K562 (cell line): ENCODE results near the gene CREB5. TPM values are rescaled to one million over a fixed set of nuclear protein-coding genes. Genes with fewer than 3 reads are reported as not detected.

Experiments
- ATAC-seq: fragments of 200-7000 bp; cut with Tn5 transposase; 3 replicates; pipeline ENCODE4 v1.9.1; 2020; ENCODE audit warnings: moderate library complexity
- BruUV-seq: library from RNA; stranded (reverse); fragments of 400-500 nt; replicated peaks from 2 replicates; lab custom pipeline; 2021; lab: Mats Ljungman, UMichigan
- CTCF ChIA-PET: fragments of 300-600 bp; formaldehyde crosslinking; extraction: SDS; loops from one replicate; lab custom pipeline; 2021; ENCODE audit warnings: low intra/inter-chr PET ratio; lab: Yijun Ruan, JAX
- POLR2A ChIA-PET: fragments of 300-600, 350-650 bp; sonication (Branson Sonifier 250); formaldehyde crosslinking; extraction: SDS; loops from one replicate; lab custom pipeline; 2021; ENCODE audit warnings: antibody characterized with exemption, inconsistent platforms; lab: Yijun Ruan, JAX
- DNase-seq, 4 experiments: peaks; one replicate each; pipeline versions ENCODE4 v3.0.0 to v3.0.0-alpha.2; 2011 to 2018; ENCODE audit warnings: low spot score in 3 of 4, mixed read lengths in 3 of 4; ENCODE audit errors: extremely low read depth in 1 of 4
- FAIRE-seq: peaks from 2 replicates; lab custom pipeline; 2011; peaks lifted over from hg19 to GRCh38; lab: Jason Lieb, UNC
- H2AFZ ChIP-seq: 2 replicates; pipeline ENCODE4 v1.6.0; 2011; ENCODE audit warnings: low read depth, low read length, control low read depth, inconsistent platforms
- H3K27ac ChIP-seq: fragments of 200-600 bp; 3 replicates; pipeline ENCODE4 v1.8.0; 2011; ENCODE audit warnings: low read depth, mild to moderate bottlenecking, control low read depth, inconsistent platforms, low read length, moderate library complexity, mixed read lengths; ENCODE audit errors: extremely low read depth
- H3K27me3 ChIP-seq, 2 experiments: fragments of 300-600 bp in 1 of 2; 2 replicates in 1 of 2; 3 replicates in 1 of 2; pipeline versions ENCODE4 v1.6.0 to v1.8.0; 2011; ENCODE audit warnings: inconsistent platforms in 2 of 2, low read length in 2 of 2, mild to moderate bottlenecking in 1 of 2, mixed read lengths in 1 of 2, moderate library complexity in 1 of 2; ENCODE audit not compliant: control insufficient read depth in 2 of 2, insufficient read depth in 2 of 2
- H3K36me3 ChIP-seq: fragments of 300-600 bp; 3 replicates; pipeline ENCODE4 v1.8.0; 2011; ENCODE audit warnings: mild to moderate bottlenecking, low read length, inconsistent platforms; ENCODE audit not compliant: control insufficient read depth, insufficient read depth
- H3K4me1 ChIP-seq, 2 experiments: fragments of 200-600 bp in 1 of 2; replicated peaks in 1 of 2; 2 replicates in 1 of 2; 3 replicates in 1 of 2; pipeline versions ENCODE4 v1.5.1 to v1.8.0; 2011; ENCODE audit warnings: inconsistent platforms in 2 of 2, low read length in 2 of 2, mild to moderate bottlenecking in 1 of 2, mixed read lengths in 1 of 2, moderate library complexity in 1 of 2; ENCODE audit not compliant: control insufficient read depth in 2 of 2, insufficient read depth in 2 of 2
- H3K4me2 ChIP-seq: 2 replicates; pipeline ENCODE4 v1.6.1; 2011; ENCODE audit warnings: low read length, control low read depth, inconsistent platforms, mixed read lengths; ENCODE audit not compliant: insufficient read depth
- H3K4me3 ChIP-seq: fragments of 200-600 bp; sonication (generic), shearing (Covaris generic); 2 replicates; pipeline ENCODE4 v1.5.1; 2016; ENCODE audit warnings: control low read depth, inconsistent platforms
- H3K79me2 ChIP-seq: fragments of 200-600 bp; 3 replicates; pipeline ENCODE4 v1.8.0; 2011; ENCODE audit warnings: low read length, inconsistent platforms; ENCODE audit not compliant: control insufficient read depth, insufficient read depth
- H3K9ac ChIP-seq, 2 experiments: 2 replicates each; pipeline versions ENCODE4 v1.6.0 to v1.6.1; 2011; ENCODE audit warnings: low read depth in 2 of 2, low read length in 2 of 2, control low read depth in 1 of 2, inconsistent platforms in 1 of 2, mild to moderate bottlenecking in 1 of 2, mixed read lengths in 1 of 2; ENCODE audit not compliant: insufficient read depth in 1 of 2
- H3K9me1 ChIP-seq: one replicate; pipeline ENCODE4 v1.6.0; 2011; ENCODE audit warnings: inconsistent platforms, mild to moderate bottlenecking, low read length, moderate library complexity; ENCODE audit not compliant: control insufficient read depth, insufficient read depth
- H3K9me3 ChIP-seq: replicated peaks from 2 replicates; pipeline ENCODE4 v1.5.1; 2011; ENCODE audit warnings: low read depth, low read length, inconsistent platforms; ENCODE audit not compliant: control insufficient read depth, insufficient read depth
- H4K20me1 ChIP-seq: replicated peaks from 2 replicates; pipeline ENCODE4 v1.6.1; 2011; ENCODE audit warnings: low read length, inconsistent platforms, mixed read lengths; ENCODE audit not compliant: control insufficient read depth, insufficient read depth
- CHCHD3 ChIP-seq: fragments of 250-450 bp; sonication (Bioruptor Pico); IDR thresholded peaks from 2 replicates; pipeline ENCODE4 v2.1.2; 2022; ENCODE audit warnings: mild to moderate bottlenecking
- FOXK2 ChIP-seq, 2 experiments: fragments of 450-650 bp; IDR thresholded peaks in 1 of 2; conservative IDR thresholded peaks in 1 of 2; 2 replicates each; pipeline ENCODE4 v1.6.1; 2016; ENCODE audit warnings: low read depth in 2 of 2, mild to moderate bottlenecking in 1 of 2
- RFX1 ChIP-seq: fragments of 450-650 bp; IDR thresholded peaks from 2 replicates; pipeline ENCODE4 v1.6.1; 2016; ENCODE audit warnings: mild to moderate bottlenecking, moderate library complexity
- SMAD4 ChIP-seq: fragments of 250-450 bp; sonication (Bioruptor Pico); conservative IDR thresholded peaks from 2 replicates; pipeline ENCODE4 v1.8.0; 2021; ENCODE audit warnings: inconsistent platforms, mild to moderate bottlenecking, moderate library complexity
- STAT5B ChIP-seq: fragments of 250-450 bp; sonication (Bioruptor Pico); IDR thresholded peaks from 2 replicates; pipeline ENCODE4 v1.8.0; 2021; ENCODE audit warnings: mild to moderate bottlenecking, inconsistent platforms
- TBL1XR1 ChIP-seq, 2 experiments: IDR thresholded peaks; 2 replicates each; pipeline ENCODE4 v1.6.1; 2012; ENCODE audit warnings: improper control_type of control experiment in 2 of 2, low read length in 2 of 2, mild to moderate bottlenecking in 1 of 2
- TFAM ChIP-seq: fragments of 250-450 bp; sonication (Bioruptor Pico); conservative IDR thresholded peaks from 2 replicates; pipeline ENCODE4 v1.5.0; 2021; ENCODE audit warnings: mild to moderate bottlenecking, moderate library complexity
- ZNF445 ChIP-seq: fragments of 250-450 bp; sonication (Bioruptor Pico); IDR thresholded peaks from 2 replicates; pipeline ENCODE4 v1.4.0; 2020; ENCODE audit warnings: low read depth, mild to moderate bottlenecking, moderate library complexity
- ZNF57 ChIP-seq: fragments of 450-650 bp; formaldehyde crosslinking; IDR thresholded peaks from 2 replicates; pipeline ENCODE4 v1.4.0; 2020; ENCODE audit warnings: mild to moderate bottlenecking, moderate library complexity
- ZNF707 ChIP-seq: fragments of 250-450 bp; sonication (Bioruptor Pico); conservative IDR thresholded peaks from 2 replicates; pipeline ENCODE4 v1.8.0; 2022; ENCODE audit warnings: inconsistent platforms, mild to moderate bottlenecking, moderate library complexity
- WGBS: fragments of 100-300 bp; shearing (Covaris generic); methylation state at CpG from one replicate; pipeline ENCODE4 v1.1.6; 2016; ENCODE audit warnings: low coverage, mixed read lengths; ENCODE audit not compliant: insufficient coverage; ENCODE audit errors: missing lambda C conversion rate; 5-methylcytosine and 5-hydroxymethylcytosine counted together
- in situ Hi-C: fragments of 300-500 bp; cut with MboI; formaldehyde crosslinking; loops from 4 replicates; pipeline ENCODE4 v1.15.0; 2018; ENCODE audit warnings: inconsistent platforms, mixed read lengths
- intact Hi-C: fragments of 100-400 bp; cut with micrococcal nuclease; formaldehyde crosslinking; loops from 2 replicates; pipeline ENCODE4 v1.14.2; 2022
- polyA plus RNA-seq, 8 experiments: library from polyadenylated mRNA; depleted of rRNA in 4 of 8; stranded (reverse) in 5 of 8; unstranded in 3 of 8; fragments of >200 nt; fragmentation: Nextera tagmentation in 2 of 8; fragmentation: Illumina TruSeq in 1 of 8; extraction: Ambion mirVana in 2 of 8; extraction: Trizol in 1 of 8; gene quantifications; 2 replicates each; pipeline versions ENCODE4 v1.2.1 to v1.2.3, GENCODE V29; 2011 to 2014; ENCODE audit warnings: inconsistent platforms in 1 of 8, missing spikeins in 1 of 8
- total RNA-seq, 7 experiments: library from RNA; depleted of rRNA in 6 of 7; stranded (reverse); fragments of >200 nt in 6 of 7; fragmentation: Illumina TruSeq in 2 of 7; extraction: Trizol in 2 of 7; gene quantifications; 2 replicates each; pipeline versions ENCODE4 v1.2.1 to v1.2.3, GENCODE V29; 2011 to 2021; ENCODE audit warnings: low replicate concordance in 1 of 7
- TF ChIP-seq, protein P1 (sequence below): fragments of 250-450 bp; sonication (Bioruptor Pico); IDR thresholded peaks from 2 replicates; pipeline ENCODE4 v1.4.0; 2020; ENCODE audit warnings: mild to moderate bottlenecking
- TF ChIP-seq, protein P2 (sequence below), 2 experiments: fragments of 150-350 bp in 1 of 2; IDR thresholded peaks; 2 replicates each; pipeline ENCODE4 v1.6.1; 2012 to 2016; ENCODE audit warnings: low read depth in 2 of 2, low read length in 2 of 2, mild to moderate bottlenecking in 1 of 2, moderate library complexity in 1 of 2
- TF ChIP-seq, protein P3 (sequence below): fragments of 450-650 bp; IDR thresholded peaks from 2 replicates; pipeline ENCODE4 v1.6.1; 2017; ENCODE audit warnings: antibody characterized with exemption

The CREB5 gene
- total and polyA plus RNA-seq, 9 of the 15 experiments (the other 6 are each of a cell fraction or from before 2014, with no cell fraction given): 0.33 to 6.4 (median 1.8) TPM

DNA sequence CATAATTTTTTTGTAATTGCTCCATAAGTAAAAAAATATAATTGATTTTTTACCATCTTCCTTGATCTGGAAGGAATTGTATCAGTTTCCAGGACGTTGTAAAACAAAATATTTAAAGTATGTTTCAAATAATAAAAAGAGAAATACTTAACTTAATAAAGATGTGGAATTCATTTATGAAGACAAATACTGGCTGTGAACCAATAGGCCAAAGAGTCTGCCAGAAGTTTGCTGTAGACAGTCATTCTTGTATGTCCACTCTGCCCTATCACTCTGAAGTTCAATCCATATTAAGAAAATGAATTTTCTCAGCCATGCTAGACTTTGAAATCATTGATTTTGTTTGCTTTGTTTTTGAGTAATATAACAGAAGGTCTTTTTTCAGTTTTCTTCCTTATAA, 289.4 kb downstream of the CREB5 start:
- in situ Hi-C loops: no loop called here

More for the DNA sequence above, 289.4 kb downstream of the CREB5 start:
- Histone ChIP-seq H3K9me1 (no peaks in the 10 kb centered on the region), H2AFZ (no peak overlapping the region), H3K9ac (no peak overlapping the region), H3K27me3 (no peaks in the 10 kb centered on the region; a peak in 1 of 5 replicates), H3K27ac (no peak overlapping the region), H3K9me3 (no peaks in the 10 kb centered on the region), H3K4me1 (no peaks in the 10 kb centered on the region), H4K20me1 (no peaks in the 10 kb centered on the region), H3K36me3 (no peaks in the 10 kb centered on the region), H3K4me3 (no peak overlapping the region), H3K4me2 (no peak overlapping the region), H3K79me2 (no peaks in the 10 kb centered on the region)
- ChIA-PET CTCF (no interaction called here), POLR2A (no interaction called here)
- DNase-seq (no peak), FAIRE-seq (no peak), ATAC-seq (no peak)
- TF ChIP-seq FOXK2 (conservative IDR thresholded peaks at IDR 0.05 in 1 of 2, IDR thresholded peaks at IDR 0.05 in 1 of 2; ENCODE audit: low read depth in 2 of 2): no peak
- TF ChIP-seq, protein P1, sequence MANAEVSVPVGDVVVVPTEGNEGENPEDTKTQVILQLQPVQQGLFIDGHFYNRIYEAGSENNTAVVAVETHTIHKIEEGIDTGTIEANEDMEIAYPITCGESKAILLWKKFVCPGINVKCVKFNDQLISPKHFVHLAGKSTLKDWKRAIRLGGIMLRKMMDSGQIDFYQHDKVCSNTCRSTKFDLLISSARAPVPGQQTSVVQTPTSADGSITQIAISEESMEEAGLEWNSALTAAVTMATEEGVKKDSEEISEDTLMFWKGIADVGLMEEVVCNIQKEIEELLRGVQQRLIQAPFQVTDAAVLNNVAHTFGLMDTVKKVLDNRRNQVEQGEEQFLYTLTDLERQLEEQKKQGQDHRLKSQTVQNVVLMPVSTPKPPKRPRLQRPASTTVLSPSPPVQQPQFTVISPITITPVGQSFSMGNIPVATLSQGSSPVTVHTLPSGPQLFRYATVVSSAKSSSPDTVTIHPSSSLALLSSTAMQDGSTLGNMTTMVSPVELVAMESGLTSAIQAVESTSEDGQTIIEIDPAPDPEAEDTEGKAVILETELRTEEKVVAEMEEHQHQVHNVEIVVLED (CRISPR knock-in tag): no peak
- TF ChIP-seq ZNF445 (CRISPR knock-in tag): no peak
- TF ChIP-seq TBL1XR1 (IDR thresholded peaks at IDR 0.05; ENCODE audit: low read length in 2 of 2): no peak
- TF ChIP-seq ZNF57: no peak
- TF ChIP-seq RFX1: no peak
- no peak for TF ChIP-seq SMAD4 (CRISPR knock-in tag)
- TF ChIP-seq STAT5B: no peak
- TF ChIP-seq, protein P2, sequence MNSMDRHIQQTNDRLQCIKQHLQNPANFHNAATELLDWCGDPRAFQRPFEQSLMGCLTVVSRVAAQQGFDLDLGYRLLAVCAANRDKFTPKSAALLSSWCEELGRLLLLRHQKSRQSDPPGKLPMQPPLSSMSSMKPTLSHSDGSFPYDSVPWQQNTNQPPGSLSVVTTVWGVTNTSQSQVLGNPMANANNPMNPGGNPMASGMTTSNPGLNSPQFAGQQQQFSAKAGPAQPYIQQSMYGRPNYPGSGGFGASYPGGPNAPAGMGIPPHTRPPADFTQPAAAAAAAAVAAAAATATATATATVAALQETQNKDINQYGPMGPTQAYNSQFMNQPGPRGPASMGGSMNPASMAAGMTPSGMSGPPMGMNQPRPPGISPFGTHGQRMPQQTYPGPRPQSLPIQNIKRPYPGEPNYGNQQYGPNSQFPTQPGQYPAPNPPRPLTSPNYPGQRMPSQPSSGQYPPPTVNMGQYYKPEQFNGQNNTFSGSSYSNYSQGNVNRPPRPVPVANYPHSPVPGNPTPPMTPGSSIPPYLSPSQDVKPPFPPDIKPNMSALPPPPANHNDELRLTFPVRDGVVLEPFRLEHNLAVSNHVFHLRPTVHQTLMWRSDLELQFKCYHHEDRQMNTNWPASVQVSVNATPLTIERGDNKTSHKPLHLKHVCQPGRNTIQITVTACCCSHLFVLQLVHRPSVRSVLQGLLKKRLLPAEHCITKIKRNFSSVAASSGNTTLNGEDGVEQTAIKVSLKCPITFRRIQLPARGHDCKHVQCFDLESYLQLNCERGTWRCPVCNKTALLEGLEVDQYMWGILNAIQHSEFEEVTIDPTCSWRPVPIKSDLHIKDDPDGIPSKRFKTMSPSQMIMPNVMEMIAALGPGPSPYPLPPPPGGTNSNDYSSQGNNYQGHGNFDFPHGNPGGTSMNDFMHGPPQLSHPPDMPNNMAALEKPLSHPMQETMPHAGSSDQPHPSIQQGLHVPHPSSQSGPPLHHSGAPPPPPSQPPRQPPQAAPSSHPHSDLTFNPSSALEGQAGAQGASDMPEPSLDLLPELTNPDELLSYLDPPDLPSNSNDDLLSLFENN (IDR thresholded peaks at IDR 0.05; ENCODE audit: low read depth in 2 of 2, low read length in 2 of 2): no peak
- no peak for TF ChIP-seq TFAM (CRISPR knock-in tag)
- TF ChIP-seq, protein P3, sequence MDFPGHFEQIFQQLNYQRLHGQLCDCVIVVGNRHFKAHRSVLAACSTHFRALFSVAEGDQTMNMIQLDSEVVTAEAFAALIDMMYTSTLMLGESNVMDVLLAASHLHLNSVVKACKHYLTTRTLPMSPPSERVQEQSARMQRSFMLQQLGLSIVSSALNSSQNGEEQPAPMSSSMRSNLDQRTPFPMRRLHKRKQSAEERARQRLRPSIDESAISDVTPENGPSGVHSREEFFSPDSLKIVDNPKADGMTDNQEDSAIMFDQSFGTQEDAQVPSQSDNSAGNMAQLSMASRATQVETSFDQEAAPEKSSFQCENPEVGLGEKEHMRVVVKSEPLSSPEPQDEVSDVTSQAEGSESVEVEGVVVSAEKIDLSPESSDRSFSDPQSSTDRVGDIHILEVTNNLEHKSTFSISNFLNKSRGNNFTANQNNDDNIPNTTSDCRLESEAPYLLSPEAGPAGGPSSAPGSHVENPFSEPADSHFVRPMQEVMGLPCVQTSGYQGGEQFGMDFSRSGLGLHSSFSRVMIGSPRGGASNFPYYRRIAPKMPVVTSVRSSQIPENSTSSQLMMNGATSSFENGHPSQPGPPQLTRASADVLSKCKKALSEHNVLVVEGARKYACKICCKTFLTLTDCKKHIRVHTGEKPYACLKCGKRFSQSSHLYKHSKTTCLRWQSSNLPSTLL: no peak
- TF ChIP-seq ZNF707 (CRISPR knock-in tag): no peak
- no peak for TF ChIP-seq CHCHD3 (CRISPR knock-in tag)
- intact Hi-C loops: no loop called here
- 0% methylated on average over 1 of the region's 1 CpG for WGBS
- BruUV-seq: no TSS peak
